A549 (cell line): ENCODE measurements around the gene SETDB1. TPM values are rescaled to one million over a fixed set of nuclear protein-coding genes. Genes with fewer than 3 reads are reported as not detected.

Experiments used
- ATAC-seq, 2 experiments: fragments of 200-7000 bp in 1 of 2; fragments of >200 bp in 1 of 2; cut with Nextera tagmentation in 1 of 2; cut with Tn5 transposase in 1 of 2; 3 replicates each; pipeline versions ENCODE4 v1.8.0 to v1.9.1; 2018 to 2020; ENCODE audit warnings: mild to moderate bottlenecking in 1 of 2, moderate library complexity in 1 of 2
- CTCF ChIA-PET: fragments of 300-600 bp; sonication (Branson Sonifier 250); formaldehyde crosslinking; extraction: SDS; loops from one replicate; lab custom pipeline; 2021; ENCODE audit warnings: antibody characterized with exemption, inconsistent platforms; lab: Yijun Ruan, JAX
- POLR2A ChIA-PET: fragments of 350-600 bp; formaldehyde crosslinking; extraction: SDS; loops from one replicate; lab custom pipeline; 2021; ENCODE audit warnings: antibody characterized with exemption, inconsistent platforms; lab: Yijun Ruan, JAX
- DNase-seq, 2 experiments: peaks; one replicate each; pipeline versions ENCODE4 v3.0.0 to v3.0.0-alpha.2; 2011 to 2016; ENCODE audit warnings: low read depth in 1 of 2, low spot score in 1 of 2
- FAIRE-seq: peaks from 2 replicates; lab custom pipeline; 2011; peaks lifted over from hg19 to GRCh38; lab: Jason Lieb, UNC
- H3K27ac ChIP-seq, 2 experiments: fragments of >200 bp; sonication (Bioruptor Twin); formaldehyde crosslinking; 3 replicates each; pipeline ENCODE4 v1.5.1; 2016 to 2017
- H3K4me1 ChIP-seq: fragments of >200 bp; sonication (Bioruptor Twin); formaldehyde crosslinking; 3 replicates; pipeline ENCODE4 v1.6.1; 2016
- H3K4me2 ChIP-seq: fragments of >200 bp; sonication (Bioruptor Twin); formaldehyde crosslinking; 3 replicates; pipeline ENCODE4 v1.6.1; 2016
- H3K4me3 ChIP-seq: fragments of >200 bp; sonication (Bioruptor Twin); formaldehyde crosslinking; 3 replicates; pipeline ENCODE4 v1.5.1; 2016
- H3K9me3 ChIP-seq: fragments of >200 bp; sonication (Bioruptor Twin); formaldehyde crosslinking; 3 replicates; pipeline ENCODE4 v1.6.1; 2016
- CHD4 ChIP-seq: fragments of 200-600 bp; sonication (generic); IDR thresholded peaks from 2 replicates; pipeline ENCODE4 v1.6.1; 2016; ENCODE audit warnings: antibody characterized with exemption, mild to moderate bottlenecking, borderline replicate concordance
- CTCF ChIP-seq: fragments of >200 bp; sonication (Bioruptor Twin); formaldehyde crosslinking; IDR thresholded peaks from 3 replicates; pipeline ENCODE4 v1.5.1; 2016
- E2F6 ChIP-seq: IDR thresholded peaks from 2 replicates; pipeline ENCODE4 v1.6.1; 2012; ENCODE audit warnings: low read depth, borderline replicate concordance
- EHMT2 ChIP-seq: fragments of 200-600 bp; sonication (generic); IDR thresholded peaks from 2 replicates; pipeline ENCODE4 v1.6.1; 2016; ENCODE audit warnings: antibody characterized with exemption, low read depth, mild to moderate bottlenecking, moderate library complexity
- EP300 ChIP-seq, 2 experiments: fragments of >200 bp; sonication (Bioruptor Twin); formaldehyde crosslinking; IDR thresholded peaks; 2 replicates in 1 of 2; 3 replicates in 1 of 2; pipeline ENCODE4 v1.6.1; 2016 to 2017
- FOSB ChIP-seq: fragments of 250-450 bp; sonication (Bioruptor Pico); IDR thresholded peaks from 2 replicates; pipeline ENCODE4 v1.5.0; 2020; ENCODE audit warnings: mild to moderate bottlenecking, moderate library complexity
- FOXS1 ChIP-seq: fragments of 250-450 bp; sonication (Bioruptor Pico); IDR thresholded peaks from 2 replicates; pipeline ENCODE4 v1.5.0; 2020; ENCODE audit warnings: mild to moderate bottlenecking, moderate library complexity
- HOXB13 ChIP-seq: fragments of 250-450 bp; sonication (Bioruptor Pico); IDR thresholded peaks from 2 replicates; pipeline ENCODE4 v1.5.0; 2020; ENCODE audit warnings: low read depth, mild to moderate bottlenecking, moderate library complexity
- JUN ChIP-seq, 2 experiments: fragments of >200 bp; sonication (Bioruptor Twin); formaldehyde crosslinking; IDR thresholded peaks; 2 replicates in 1 of 2; 3 replicates in 1 of 2; pipeline ENCODE4 v1.6.1; 2016 to 2017
- KDM1A ChIP-seq: fragments of 200-600 bp; sonication (generic); IDR thresholded peaks from 2 replicates; pipeline ENCODE4 v1.6.1; 2016; ENCODE audit warnings: low read depth, mild to moderate bottlenecking
- MAFK ChIP-seq: fragments of 450-650 bp; IDR thresholded peaks from 2 replicates; pipeline ENCODE4 v1.6.1; 2014; ENCODE audit not compliant: partially characterized antibody
- NPAS2 ChIP-seq: fragments of 250-450 bp; sonication (Bioruptor Pico); IDR thresholded peaks from 2 replicates; pipeline ENCODE4 v1.8.0; 2022; ENCODE audit warnings: mild to moderate bottlenecking, moderate library complexity, borderline replicate concordance
- NR3C1 ChIP-seq: fragments of >200 bp; sonication (Bioruptor Twin); formaldehyde crosslinking; IDR thresholded peaks from 3 replicates; pipeline ENCODE4 v1.6.1; 2017
- PHF8 ChIP-seq: fragments of 200-600 bp; sonication (generic); IDR thresholded peaks from 2 replicates; pipeline ENCODE4 v1.6.1; 2016; ENCODE audit warnings: low read depth, mild to moderate bottlenecking, antibody characterized with exemption, moderate library complexity, borderline replicate concordance
- POLR2AphosphoS2 ChIP-seq: conservative IDR thresholded peaks from 2 replicates; pipeline ENCODE4 v1.6.1; 2012; ENCODE audit warnings: low read length, improper control_type of control experiment, inconsistent platforms
- RAD21 ChIP-seq, 2 experiments: fragments of >200 bp in 1 of 2; sonication (Bioruptor Twin) in 1 of 2; formaldehyde crosslinking in 1 of 2; IDR thresholded peaks in 1 of 2; conservative IDR thresholded peaks in 1 of 2; 2 replicates in 1 of 2; 3 replicates in 1 of 2; pipeline ENCODE4 v1.6.1; 2012 to 2018; ENCODE audit warnings: inconsistent platforms in 1 of 2
- REST ChIP-seq: fragments of 200-600 bp; sonication (generic); IDR thresholded peaks from 2 replicates; pipeline ENCODE4 v1.6.1; 2016; ENCODE audit warnings: antibody characterized with exemption, mild to moderate bottlenecking, moderate library complexity
- RNF2 ChIP-seq: fragments of 200-600 bp; sonication (generic); IDR thresholded peaks from 2 replicates; pipeline ENCODE4 v1.6.1; 2016; ENCODE audit warnings: low read depth, mild to moderate bottlenecking, antibody characterized with exemption, moderate library complexity, borderline replicate concordance
- ZC3H11A ChIP-seq: fragments of 450-650 bp; IDR thresholded peaks from 2 replicates; pipeline ENCODE4 v1.6.1; 2014; ENCODE audit warnings: antibody characterized with exemption, mild to moderate bottlenecking
- ZFP36 ChIP-seq: fragments of 450-650 bp; IDR thresholded peaks from 2 replicates; pipeline ENCODE4 v1.6.1; 2014; ENCODE audit warnings: borderline replicate concordance; ENCODE audit not compliant: partially characterized antibody
- ZNF302 ChIP-seq: fragments of 250-450 bp; sonication (Bioruptor Pico); IDR thresholded peaks from 2 replicates; pipeline ENCODE4 v1.9.0; 2021; ENCODE audit warnings: inconsistent platforms, mild to moderate bottlenecking, moderate library complexity
- ZSCAN20 ChIP-seq: fragments of 250-450 bp; sonication (Bioruptor Pico); IDR thresholded peaks from 2 replicates; pipeline ENCODE4 v1.8.0; 2022; ENCODE audit warnings: mild to moderate bottlenecking, moderate library complexity
- WGBS: methylation state at CpG from one replicate; pipeline ENCODE4 v1.1.6; 2017; ENCODE audit errors: missing lambda C conversion rate; 5-methylcytosine and 5-hydroxymethylcytosine counted together
- polyA plus RNA-seq, 4 experiments: library from polyadenylated mRNA; depleted of rRNA in 3 of 4; stranded (reverse); fragments of >200 nt; fragmentation: RNase III in 1 of 4; extraction: RNeasy Plus Mini Kit Qiagen cat#74134 plus additional on column Dnase treatment in 1 of 4; gene quantifications; 2 replicates in 3 of 4; 3 replicates in 1 of 4; pipeline ENCODE4 v1.2.3, GENCODE V29; 2011 to 2017
- TF ChIP-seq, protein P1 (sequence below): fragments of 150-350 bp; IDR thresholded peaks from 2 replicates; pipeline ENCODE4 v1.6.1; 2014; ENCODE audit warnings: low read depth, mild to moderate bottlenecking, low read length
- TF ChIP-seq, protein P2 (sequence below): IDR thresholded peaks from 2 replicates; pipeline ENCODE4 v1.6.1; 2012
- TF ChIP-seq, protein P3 (sequence below): IDR thresholded peaks from 2 replicates; pipeline ENCODE4 v1.6.1; 2012
- TF ChIP-seq, protein P4 (sequence below): fragments of 250-450 bp; sonication (Bioruptor Pico); IDR thresholded peaks from 2 replicates; pipeline ENCODE4 v1.5.0; 2020; ENCODE audit warnings: low read depth, mild to moderate bottlenecking, moderate library complexity

The SETDB1 gene
- polyA plus RNA-seq, 2 of the 4 experiments (the other 2 are of a cell fraction) = 25.1 to 56.9 TPM

- FAIRE-seq = no peak
- H3K4me3 ChIP-seq = no peak overlapping the region
- 81% methylated on average over 1 of the region's 1 CpG for WGBS
- POLR2A ChIA-PET = no interaction called here
- ATAC-seq = no peak
- peaks cover 7% of the 10 kb centered on the region; the same call in 2 of the 3 replicates for H3K4me1 ChIP-seq
- H3K9me3 ChIP-seq = peaks cover 14% of the 10 kb centered on the region
- no peak overlapping the region for H3K27ac ChIP-seq
- no peak overlapping the region for H3K4me2 ChIP-seq
- DNase-seq = peak in 1 of 2 experiments; percentile 60
- TF ChIP-seq ZC3H11A (no peak), FOSB (CRISPR knock-in tag) (no peak), EHMT2 (no peak), FOXS1 (CRISPR knock-in tag) (no peak), ZSCAN20 (CRISPR knock-in tag) (no peak), RAD21 (conservative IDR thresholded peaks at IDR 0.05 in 1 of 2, IDR thresholded peaks at IDR 0.05 in 1 of 2) (no peak), ZNF302 (CRISPR knock-in tag) (no peak), NPAS2 (CRISPR knock-in tag) (no peak), CTCF (no peak)
- TF ChIP-seq, protein P1, sequence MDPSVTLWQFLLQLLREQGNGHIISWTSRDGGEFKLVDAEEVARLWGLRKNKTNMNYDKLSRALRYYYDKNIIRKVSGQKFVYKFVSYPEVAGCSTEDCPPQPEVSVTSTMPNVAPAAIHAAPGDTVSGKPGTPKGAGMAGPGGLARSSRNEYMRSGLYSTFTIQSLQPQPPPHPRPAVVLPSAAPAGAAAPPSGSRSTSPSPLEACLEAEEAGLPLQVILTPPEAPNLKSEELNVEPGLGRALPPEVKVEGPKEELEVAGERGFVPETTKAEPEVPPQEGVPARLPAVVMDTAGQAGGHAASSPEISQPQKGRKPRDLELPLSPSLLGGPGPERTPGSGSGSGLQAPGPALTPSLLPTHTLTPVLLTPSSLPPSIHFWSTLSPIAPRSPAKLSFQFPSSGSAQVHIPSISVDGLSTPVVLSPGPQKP = no peak
- TF ChIP-seq, protein P2, sequence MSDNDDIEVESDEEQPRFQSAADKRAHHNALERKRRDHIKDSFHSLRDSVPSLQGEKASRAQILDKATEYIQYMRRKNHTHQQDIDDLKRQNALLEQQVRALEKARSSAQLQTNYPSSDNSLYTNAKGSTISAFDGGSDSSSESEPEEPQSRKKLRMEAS = no peak
- TF ChIP-seq, protein P3, sequence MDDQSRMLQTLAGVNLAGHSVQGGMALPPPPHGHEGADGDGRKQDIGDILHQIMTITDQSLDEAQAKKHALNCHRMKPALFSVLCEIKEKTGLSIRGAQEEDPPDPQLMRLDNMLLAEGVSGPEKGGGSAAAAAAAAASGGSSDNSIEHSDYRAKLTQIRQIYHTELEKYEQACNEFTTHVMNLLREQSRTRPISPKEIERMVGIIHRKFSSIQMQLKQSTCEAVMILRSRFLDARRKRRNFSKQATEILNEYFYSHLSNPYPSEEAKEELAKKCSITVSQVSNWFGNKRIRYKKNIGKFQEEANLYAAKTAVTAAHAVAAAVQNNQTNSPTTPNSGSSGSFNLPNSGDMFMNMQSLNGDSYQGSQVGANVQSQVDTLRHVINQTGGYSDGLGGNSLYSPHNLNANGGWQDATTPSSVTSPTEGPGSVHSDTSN = no peak
- CTCF ChIA-PET = interaction anchor here (0.7 to 1.0 kb wide), 2 partner anchors 49 to 371 kb away, joined by 3 read pairs; no protein-coding TSS in a partner anchor
Observed at GRCh38 chr1:150931773-150932172, 5.6 kb downstream of the SETDB1 start.

GRCh38 chr1:150944856-150945255 lies 18.7 kb downstream of the SETDB1 start:
- FAIRE-seq (no peak), ATAC-seq (no peak), DNase-seq (no peak)
- no peaks in the 10 kb centered on the region for H3K9me3 ChIP-seq
- no peak overlapping the region for H3K4me2 ChIP-seq
- ChIA-PET CTCF (interaction anchor here (1.0 to 1.9 kb wide), 4 partner anchors 10 to 50 kb away, joined by 3 to 7 read pairs (median 3); no protein-coding TSS in a partner anchor), POLR2A (no interaction called here)
- no peaks in the 10 kb centered on the region for H3K4me1 ChIP-seq
- WGBS = 91% methylated on average over 5 of the region's 5 CpGs
- H3K4me3 ChIP-seq = no peak overlapping the region
- no peak overlapping the region for H3K27ac ChIP-seq
- no peak for TF ChIP-seq MAFK
- TF ChIP-seq PHF8 = no peak
- no peak for TF ChIP-seq CHD4
- no peak for TF ChIP-seq HOXB13
- no peak for TF ChIP-seq NR3C1
- TF ChIP-seq, protein P4, sequence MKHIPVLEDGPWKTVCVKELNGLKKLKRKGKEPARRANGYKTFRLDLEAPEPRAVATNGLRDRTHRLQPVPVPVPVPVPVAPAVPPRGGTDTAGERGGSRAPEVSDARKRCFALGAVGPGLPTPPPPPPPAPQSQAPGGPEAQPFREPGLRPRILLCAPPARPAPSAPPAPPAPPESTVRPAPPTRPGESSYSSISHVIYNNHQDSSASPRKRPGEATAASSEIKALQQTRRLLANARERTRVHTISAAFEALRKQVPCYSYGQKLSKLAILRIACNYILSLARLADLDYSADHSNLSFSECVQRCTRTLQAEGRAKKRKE = no peak
- no peak for TF ChIP-seq KDM1A
- TF ChIP-seq EP300 (IDR thresholded peaks at IDR 0.05) = no peak
- no peak for TF ChIP-seq RNF2
- TF ChIP-seq REST = no peak
- TF ChIP-seq POLR2AphosphoS2 = no peak
- TF ChIP-seq ZFP36 = no peak
- no peak for TF ChIP-seq E2F6
- TF ChIP-seq, protein P2 = no peak
- no peak for TF ChIP-seq JUN (IDR thresholded peaks at IDR 0.05)
